ENCODE data around the gene PLCB4.

The PLCB4 gene

GRCh38 chr20:9331707-9332435 lies 263.0 kb downstream of the PLCB4 start:
- DNase-seq, result no peak

- no peak for DNase-seq
Measured at GRCh38 chr20:9332791-9333479, 264.0 kb downstream of the PLCB4 start.

GRCh38 chr20:9334866-9335265 lies 266.0 kb downstream of the PLCB4 start:
- DNase-seq, result no peak

- no peak for DNase-seq
Measured at GRCh38 chr20:9338101-9338500, 269.2 kb downstream of the PLCB4 start.

GRCh38 chr20:9339708-9340107 lies 270.8 kb downstream of the PLCB4 start:
- no peak for DNase-seq

- DNase-seq, result no peak
Measured at GRCh38 chr20:9342651-9343050, 273.8 kb downstream of the PLCB4 start.

GRCh38 chr20:9344083-9344920 lies 275.4 kb downstream of the PLCB4 start:
- DNase-seq, result no peak

GRCh38 chr20:9348316-9348715 lies 279.4 kb downstream of the PLCB4 start:
- no peak for DNase-seq

GRCh38 chr20:9348747-9349146 lies 279.9 kb downstream of the PLCB4 start:
- DNase-seq, result no peak

- no peak for DNase-seq
Measured at GRCh38 chr20:9349249-9349648, 280.4 kb downstream of the PLCB4 start.

- DNase-seq, result no peak
Measured at GRCh38 chr20:9352739-9353138, 283.9 kb downstream of the PLCB4 start.

- no peak for DNase-seq
Measured at GRCh38 chr20:9353180-9353915, 284.5 kb downstream of the PLCB4 start.

- no peak for DNase-seq
Measured at GRCh38 chr20:9353916-9354276, 285.0 kb downstream of the PLCB4 start.

GRCh38 chr20:9354579-9354978 lies 285.7 kb downstream of the PLCB4 start:
- DNase-seq, result no peak

- DNase-seq, result no peak
Measured at GRCh38 chr20:9358001-9358400, 289.1 kb downstream of the PLCB4 start.

GRCh38 chr20:9359561-9360308 lies 290.8 kb downstream of the PLCB4 start:
- DNase-seq, result no peak

- DNase-seq, result no peak
Measured at GRCh38 chr20:9360431-9360830, 291.5 kb downstream of the PLCB4 start.

- DNase-seq, result no peak
Measured at GRCh38 chr20:9363673-9364072, 294.8 kb downstream of the PLCB4 start.

- DNase-seq, result no peak
Measured at GRCh38 chr20:9367328-9367727, 298.4 kb downstream of the PLCB4 start.

- DNase-seq, result no peak
Measured at GRCh38 chr20:9367746-9368145, 298.9 kb downstream of the PLCB4 start.

- no peak for DNase-seq
Measured at GRCh38 chr20:9368893-9369292, 300.0 kb downstream of the PLCB4 start.

GRCh38 chr20:9369557-9369956 lies 300.7 kb downstream of the PLCB4 start:
- no peak for DNase-seq
